ENCODE results near the gene KDM5A. TPM values are rescaled to one million over a fixed set of nuclear protein-coding genes. Genes with fewer than 3 reads are reported as not detected.

Gene KDM5A
- total RNA-seq, 1 donor from 2014 or later, result 53.6 TPM

- Histone ChIP-seq H3K27me3 (ENCODE audit: control insufficient read depth, insufficient read depth, low read length) (no peaks in the 10 kb centered on the region), H3K36me3 (ENCODE audit: control insufficient read depth, insufficient read depth, low read length) (no peaks in the 10 kb centered on the region), H3K4me3 (ENCODE audit: low read depth, low read length) (no peak within 1 kb of the TSS)
- peak; percentile 37 for DNase-seq (ENCODE audit: low read depth)
- no peak for TF ChIP-seq CTCF (IDR thresholded peaks at IDR 0.05; ENCODE audit: insufficient read depth, low read length, poor library complexity, severe bottlenecking)
Observed at GRCh38 chr12:262817-263216, 126.3 kb downstream of the KDM5A start, which contains the start of gene SLC6A13. Gene SLC6A13 (minus strand): TSS chr12:262836. CDS start chr12:260052, 2,784 bp downstream.

GRCh38 chr12:262113-262512 lies 127.0 kb downstream of the KDM5A start:
- no peak for TF ChIP-seq CTCF (IDR thresholded peaks at IDR 0.05; ENCODE audit: insufficient read depth, low read length, poor library complexity, severe bottlenecking)
- Histone ChIP-seq H3K27me3 (ENCODE audit: control insufficient read depth, insufficient read depth, low read length) (peaks cover 1% of the 10 kb centered on the region), H3K36me3 (ENCODE audit: control insufficient read depth, insufficient read depth, low read length) (no peaks in the 10 kb centered on the region), H3K4me3 (ENCODE audit: low read depth, low read length) (no peak overlapping the region)
- no peak for DNase-seq (ENCODE audit: low read depth)

GRCh38 chr12:257521-258321 lies 131.4 kb downstream of the KDM5A start:
- DNase-seq (ENCODE audit: low read depth), result no peak
- TF ChIP-seq CTCF (IDR thresholded peaks at IDR 0.05; ENCODE audit: insufficient read depth, low read length, poor library complexity, severe bottlenecking), result no peak
- peaks cover 2% of the 10 kb centered on the region for H3K27me3 ChIP-seq (ENCODE audit: control insufficient read depth, insufficient read depth, low read length)
- H3K4me3 ChIP-seq (ENCODE audit: low read depth, low read length), result no peak overlapping the region
- no peaks in the 10 kb centered on the region for H3K36me3 ChIP-seq (ENCODE audit: control insufficient read depth, insufficient read depth, low read length)

- no peaks in the 10 kb centered on the region for H3K36me3 ChIP-seq (ENCODE audit: control insufficient read depth, insufficient read depth, low read length)
- peaks cover 2% of the 10 kb centered on the region for H3K27me3 ChIP-seq (ENCODE audit: control insufficient read depth, insufficient read depth, low read length)
- no peak for DNase-seq (ENCODE audit: low read depth)
- H3K4me3 ChIP-seq (ENCODE audit: low read depth, low read length), result no peak overlapping the region
- TF ChIP-seq CTCF (IDR thresholded peaks at IDR 0.05; ENCODE audit: insufficient read depth, low read length, poor library complexity, severe bottlenecking), result no peak
Observed at GRCh38 chr12:256958-257357, 132.2 kb downstream of the KDM5A start.

- Histone ChIP-seq H3K4me3 (ENCODE audit: low read depth, low read length) (no peak overlapping the region), H3K27me3 (ENCODE audit: control insufficient read depth, insufficient read depth, low read length) (peaks cover 2% of the 10 kb centered on the region), H3K36me3 (ENCODE audit: control insufficient read depth, insufficient read depth, low read length) (no peaks in the 10 kb centered on the region)
- no peak for TF ChIP-seq CTCF (IDR thresholded peaks at IDR 0.05; ENCODE audit: insufficient read depth, low read length, poor library complexity, severe bottlenecking)
- no peak for DNase-seq (ENCODE audit: low read depth)
Observed at GRCh38 chr12:256225-256624, 132.9 kb downstream of the KDM5A start.

GRCh38 chr12:254912-255311 lies 134.2 kb downstream of the KDM5A start:
- no peaks in the 10 kb centered on the region for H3K36me3 ChIP-seq (ENCODE audit: control insufficient read depth, insufficient read depth, low read length)
- H3K4me3 ChIP-seq (ENCODE audit: low read depth, low read length), result no peak overlapping the region
- TF ChIP-seq CTCF (IDR thresholded peaks at IDR 0.05; ENCODE audit: insufficient read depth, low read length, poor library complexity, severe bottlenecking), result no peak
- DNase-seq (ENCODE audit: low read depth), result no peak
- peaks cover 2% of the 10 kb centered on the region for H3K27me3 ChIP-seq (ENCODE audit: control insufficient read depth, insufficient read depth, low read length)
